ENCODE data around the gene KIF18A.

Gene KIF18A

DNA sequence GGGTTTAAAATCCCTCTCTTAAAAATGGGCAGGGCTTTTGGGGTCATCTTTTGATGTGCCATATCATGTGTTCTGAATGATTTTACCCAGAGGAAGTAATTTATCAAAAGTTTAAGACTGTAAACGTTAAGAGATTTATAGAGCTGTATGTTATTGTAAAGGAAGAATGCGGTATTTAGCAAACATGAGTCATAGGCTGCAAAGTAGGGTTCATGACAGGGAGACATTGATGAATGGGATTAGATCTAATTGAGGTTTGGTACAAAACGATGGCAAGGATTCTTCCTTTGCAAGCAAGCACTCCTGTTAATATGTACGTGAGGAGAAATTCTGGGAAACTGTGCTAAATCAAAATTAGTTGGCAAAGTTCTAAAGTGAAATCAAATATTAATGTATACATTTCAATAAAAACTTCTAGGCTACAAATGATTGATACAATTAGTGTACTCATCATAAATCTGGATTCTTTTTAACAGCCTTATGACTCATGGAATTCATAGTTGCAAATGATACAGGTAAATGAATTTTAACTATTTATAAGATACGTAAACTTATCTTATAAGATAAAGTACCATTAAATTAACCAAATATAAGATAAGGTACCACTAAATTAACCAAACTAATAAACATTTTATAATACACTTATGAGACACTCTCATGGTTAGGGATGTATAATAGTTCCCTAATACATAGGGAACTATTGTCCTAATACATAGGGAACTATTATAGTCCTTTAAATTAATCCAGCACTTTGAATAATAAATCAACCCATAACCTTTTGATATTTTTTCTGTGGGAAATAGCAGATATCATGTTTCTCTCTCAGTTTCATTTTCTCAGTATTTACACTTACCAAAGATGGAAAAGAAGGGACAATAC lies 58.4 kb downstream of the KIF18A start:
- no peak for FAIRE-seq
- DNase-seq (ENCODE audit: low spot score) = peak; percentile 2

- DNase-seq (ENCODE audit: low spot score) (no peak), FAIRE-seq (no peak)
These were observed 59.1 kb downstream of the KIF18A start for GRCh38 chr11:28048812-28049211.

- DNase-seq (ENCODE audit: low spot score) (no peak), FAIRE-seq (no peak)
These were observed 63.8 kb downstream of the KIF18A start for GRCh38 chr11:28043930-28044709.

GRCh38 chr11:28040384-28040783 lies 67.6 kb downstream of the KIF18A start:
- no peak for FAIRE-seq

GRCh38 chr11:28038775-28039174 lies 69.2 kb downstream of the KIF18A start:
- no peak for DNase-seq (ENCODE audit: low spot score)
- FAIRE-seq = no peak

More at GRCh38 chr11:28040384-28040783, 67.6 kb downstream of the KIF18A start:
- DNase-seq (ENCODE audit: low spot score) = no peak

DNA sequence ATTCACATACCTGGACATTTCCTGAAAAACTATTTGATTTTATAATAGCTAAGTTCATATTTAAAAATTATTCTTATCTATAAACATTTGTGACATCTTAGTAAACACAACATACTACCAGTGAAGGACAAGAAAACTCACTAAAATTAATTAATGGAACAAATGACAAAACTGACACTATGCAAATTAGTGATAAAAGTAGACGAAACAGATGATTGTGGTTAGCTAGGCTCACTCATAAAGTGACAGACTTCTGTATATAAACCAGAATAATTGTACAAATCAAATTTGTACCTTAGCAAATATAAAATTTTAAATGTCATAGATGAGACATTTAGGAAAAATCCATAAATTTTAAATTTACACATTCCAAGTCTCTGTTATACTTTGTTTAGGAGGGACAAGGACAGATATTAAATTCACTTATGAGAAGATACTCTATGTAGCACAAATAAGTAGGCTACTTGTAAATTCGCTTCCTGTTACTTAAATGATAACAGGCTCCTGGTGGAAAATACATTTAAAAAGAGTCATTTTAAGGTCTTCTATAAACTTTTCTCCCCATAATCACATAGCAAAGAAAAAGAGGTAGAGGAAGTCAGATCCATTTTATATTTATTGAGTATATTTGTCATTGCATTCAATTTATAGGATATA lies 81.2 kb downstream of the KIF18A start:
- no peak for FAIRE-seq

GRCh38 chr11:28017816-28018215 lies 90.1 kb downstream of the KIF18A start:
- DNase-seq (ENCODE audit: low spot score) (no peak), FAIRE-seq (no peak)

More for the DNA sequence above, 81.2 kb downstream of the KIF18A start:
- DNase-seq (ENCODE audit: low spot score) = no peak

- FAIRE-seq = no peak
- DNase-seq (ENCODE audit: low spot score) = no peak
These were observed 96.1 kb downstream of the KIF18A start for GRCh38 chr11:28011813-28012212.

- FAIRE-seq = no peak
- DNase-seq (ENCODE audit: low spot score) = no peak
These were observed 98.0 kb downstream of the KIF18A start for GRCh38 chr11:28009996-28010395.

- FAIRE-seq (no peak), DNase-seq (ENCODE audit: low spot score) (no peak)
These were observed 98.6 kb downstream of the KIF18A start for GRCh38 chr11:28009388-28009787.

GRCh38 chr11:28003615-28004014 lies 104.3 kb downstream of the KIF18A start:
- no peak for FAIRE-seq
- no peak for DNase-seq (ENCODE audit: low spot score)

DNA sequence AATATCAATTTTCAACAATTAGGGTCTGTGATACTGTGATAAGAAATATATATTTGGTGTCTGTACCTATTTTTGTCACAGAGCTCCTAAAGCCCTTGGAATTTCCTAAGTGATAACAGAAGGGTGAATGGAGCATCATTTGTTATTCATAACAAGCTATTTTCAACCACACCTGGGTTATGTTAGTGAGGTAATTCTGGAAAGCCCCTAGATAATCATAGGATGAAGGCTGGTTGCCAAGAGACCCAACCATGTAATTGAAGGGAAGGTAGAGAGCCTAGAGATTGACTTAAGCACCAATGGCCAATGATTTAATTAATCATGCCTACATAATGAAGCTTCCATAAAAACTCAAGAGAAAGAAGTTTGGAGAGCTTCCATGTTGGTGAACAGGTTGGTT lies 109.4 kb downstream of the KIF18A start:
- DNase-seq (ENCODE audit: low spot score) = no peak
- FAIRE-seq = no peak

DNA sequence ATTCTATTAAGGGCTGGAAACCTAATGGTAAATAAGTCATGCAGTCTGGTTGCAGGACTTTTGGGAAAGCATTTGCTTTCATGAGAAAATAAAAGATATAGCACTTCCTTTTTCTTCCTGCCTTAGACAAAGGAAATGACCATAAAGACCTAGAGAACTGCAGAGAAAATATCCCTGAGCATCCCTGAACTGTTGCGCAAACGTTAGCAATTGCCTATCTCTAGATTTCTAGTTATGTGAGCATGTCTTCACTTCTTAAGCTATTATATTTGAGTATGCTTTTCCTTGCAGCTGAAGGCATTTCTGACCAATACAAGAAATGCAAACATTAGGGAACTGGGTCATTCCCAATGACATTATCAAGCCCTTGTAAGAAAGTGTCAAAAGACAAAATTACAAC lies 110.6 kb downstream of the KIF18A start:
- DNase-seq (ENCODE audit: low spot score) = no peak
- no peak for FAIRE-seq

GRCh38 chr11:27996066-27996465 lies 111.9 kb downstream of the KIF18A start:
- DNase-seq (ENCODE audit: low spot score) = no peak
- no peak for FAIRE-seq

DNA sequence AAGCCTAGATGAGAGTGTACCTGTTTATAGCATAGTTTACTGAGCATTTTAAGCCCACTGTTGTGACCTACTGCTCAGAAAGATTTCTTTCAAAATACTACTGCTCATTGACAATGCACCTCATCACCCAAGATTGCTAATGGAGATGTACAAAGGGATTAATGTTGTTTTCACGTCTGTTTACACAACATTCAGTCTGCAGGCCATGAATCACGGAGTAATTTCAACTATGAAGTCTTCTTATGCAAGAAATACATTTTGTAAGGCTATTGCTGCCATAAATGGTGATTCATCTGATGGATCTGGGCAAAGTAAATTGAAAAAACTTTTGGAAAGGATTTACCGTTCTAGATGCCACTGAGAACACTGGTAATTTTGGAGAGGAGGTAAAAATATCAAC lies 112.9 kb downstream of the KIF18A start:
- no peak for DNase-seq (ENCODE audit: low spot score)
- FAIRE-seq = no peak

- DNase-seq (ENCODE audit: low spot score) = no peak
- no peak for FAIRE-seq
These were observed 116.2 kb downstream of the KIF18A start for GRCh38 chr11:27991736-27992135.

- DNase-seq (ENCODE audit: low spot score) (no peak), FAIRE-seq (no peak)
These were observed 130.4 kb downstream of the KIF18A start for GRCh38 chr11:27977527-27977926.

GRCh38 chr11:27977031-27977430 lies 130.9 kb downstream of the KIF18A start:
- FAIRE-seq (peak; percentile 62), DNase-seq (ENCODE audit: low spot score) (peak; percentile 57)

DNA sequence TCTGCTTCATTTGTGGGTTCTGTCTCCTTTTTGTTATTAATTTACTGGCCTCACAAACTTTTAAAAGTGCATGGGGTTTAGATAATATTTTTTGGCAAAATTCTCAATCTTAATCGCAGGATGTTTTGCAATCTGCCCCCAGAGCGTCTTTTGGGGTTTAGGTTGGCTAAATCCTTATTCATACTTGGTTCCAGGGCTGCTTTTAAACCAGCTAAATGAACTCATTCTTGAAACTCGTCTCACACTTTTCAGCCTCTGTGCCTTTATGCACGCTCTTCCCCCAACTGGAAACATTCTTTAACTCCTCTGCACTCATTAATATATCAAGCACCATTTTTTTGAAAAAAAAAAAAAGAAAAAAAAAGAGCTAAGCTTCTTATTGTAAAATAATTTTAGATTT lies 131.7 kb downstream of the KIF18A start:
- DNase-seq (ENCODE audit: low spot score) (no peak), FAIRE-seq (no peak)

- no peak for FAIRE-seq
- DNase-seq (ENCODE audit: low spot score) = no peak
These were observed 134.0 kb downstream of the KIF18A start for GRCh38 chr11:27973851-27974536.

GRCh38 chr11:27972522-27973170 lies 135.3 kb downstream of the KIF18A start:
- FAIRE-seq = no peak
- peak; percentile 35 for DNase-seq (ENCODE audit: low spot score)
